Measurements from ENCODE around the gene SLC38A8.
A peak's percentile ranks its signal among the peaks of the same experiment; 100 is the strongest.

SLC38A8 gene

DNA sequence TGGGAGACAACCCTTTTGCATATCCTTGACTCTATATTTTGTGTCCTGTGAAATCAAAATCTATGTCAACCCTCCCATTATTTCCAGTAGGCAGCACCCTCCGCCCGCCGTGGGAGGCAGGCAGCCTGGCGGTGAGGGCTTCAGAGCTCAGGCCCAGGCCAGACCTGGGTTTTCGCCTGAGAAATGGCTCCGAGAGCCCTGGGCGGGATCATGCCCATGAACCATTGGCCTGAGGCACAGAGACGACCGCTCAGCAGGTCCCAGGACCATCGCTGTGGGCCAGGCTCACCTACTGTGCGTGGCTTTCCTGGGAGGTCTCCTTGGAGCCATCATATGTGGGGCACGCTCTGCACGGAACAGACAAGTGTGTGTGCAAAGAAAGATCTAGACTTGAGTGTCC is 6.3 kb upstream of the SLC38A8 start:
- no peak overlapping the region; the same call in 1 of the 2 replicates for H3K27ac ChIP-seq
- TF ChIP-seq ZFX (IDR thresholded peaks at IDR 0.05) = no peak
- TF ChIP-seq, protein P1, sequence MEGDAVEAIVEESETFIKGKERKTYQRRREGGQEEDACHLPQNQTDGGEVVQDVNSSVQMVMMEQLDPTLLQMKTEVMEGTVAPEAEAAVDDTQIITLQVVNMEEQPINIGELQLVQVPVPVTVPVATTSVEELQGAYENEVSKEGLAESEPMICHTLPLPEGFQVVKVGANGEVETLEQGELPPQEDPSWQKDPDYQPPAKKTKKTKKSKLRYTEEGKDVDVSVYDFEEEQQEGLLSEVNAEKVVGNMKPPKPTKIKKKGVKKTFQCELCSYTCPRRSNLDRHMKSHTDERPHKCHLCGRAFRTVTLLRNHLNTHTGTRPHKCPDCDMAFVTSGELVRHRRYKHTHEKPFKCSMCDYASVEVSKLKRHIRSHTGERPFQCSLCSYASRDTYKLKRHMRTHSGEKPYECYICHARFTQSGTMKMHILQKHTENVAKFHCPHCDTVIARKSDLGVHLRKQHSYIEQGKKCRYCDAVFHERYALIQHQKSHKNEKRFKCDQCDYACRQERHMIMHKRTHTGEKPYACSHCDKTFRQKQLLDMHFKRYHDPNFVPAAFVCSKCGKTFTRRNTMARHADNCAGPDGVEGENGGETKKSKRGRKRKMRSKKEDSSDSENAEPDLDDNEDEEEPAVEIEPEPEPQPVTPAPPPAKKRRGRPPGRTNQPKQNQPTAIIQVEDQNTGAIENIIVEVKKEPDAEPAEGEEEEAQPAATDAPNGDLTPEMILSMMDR (conservative IDR thresholded peaks at IDR 0.05) = no peak

DNA sequence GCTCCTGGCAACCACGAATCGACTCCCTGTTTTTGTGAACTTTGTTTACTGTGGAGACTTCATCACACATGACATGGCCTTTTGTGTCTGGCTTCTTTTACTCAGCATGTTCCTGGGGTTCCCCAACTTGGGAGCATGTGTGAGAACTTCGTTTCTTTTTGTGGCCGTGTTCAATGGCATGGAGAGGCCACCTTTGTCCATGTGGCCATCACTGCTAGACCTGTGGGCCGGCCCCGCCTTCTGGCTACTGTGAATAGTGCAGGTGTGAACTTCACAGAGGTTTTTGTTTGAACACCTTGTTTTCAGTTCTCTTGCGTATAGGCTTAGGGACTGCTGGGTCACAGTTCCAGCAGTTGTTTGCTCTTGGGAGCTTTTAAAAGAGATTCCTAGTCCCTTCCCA is 5.7 kb upstream of the SLC38A8 start:
- no peak overlapping the region for H3K27ac ChIP-seq
- TF ChIP-seq, protein P1 (conservative IDR thresholded peaks at IDR 0.05) = no peak; the same call in 1 of the 2 replicates

DNA sequence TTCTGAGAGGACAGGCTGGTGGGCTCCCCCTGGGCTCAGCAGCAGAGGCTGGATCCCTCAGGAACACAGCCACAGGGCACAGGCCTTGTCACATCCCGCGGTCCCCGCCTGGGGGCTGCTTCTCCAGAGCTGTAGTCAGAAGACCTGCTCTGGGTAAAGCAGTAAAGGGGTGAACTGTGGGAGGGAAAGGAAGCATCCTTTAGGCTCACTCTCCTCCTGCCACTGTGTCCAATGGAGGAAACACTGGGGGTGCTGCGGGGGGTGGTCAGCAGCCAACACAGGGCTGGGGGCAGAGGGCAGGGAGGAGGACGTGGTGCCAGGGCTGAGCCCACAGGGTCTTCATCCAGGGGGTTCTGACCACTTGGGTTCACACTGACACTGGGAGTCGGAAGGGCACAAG is 5.0 kb upstream of the SLC38A8 start:
- no peak for TF ChIP-seq ZFX (IDR thresholded peaks at IDR 0.05)
- TF ChIP-seq, protein P1 (conservative IDR thresholded peaks at IDR 0.05) = no peak
- no peak overlapping the region for H3K27ac ChIP-seq

DNA sequence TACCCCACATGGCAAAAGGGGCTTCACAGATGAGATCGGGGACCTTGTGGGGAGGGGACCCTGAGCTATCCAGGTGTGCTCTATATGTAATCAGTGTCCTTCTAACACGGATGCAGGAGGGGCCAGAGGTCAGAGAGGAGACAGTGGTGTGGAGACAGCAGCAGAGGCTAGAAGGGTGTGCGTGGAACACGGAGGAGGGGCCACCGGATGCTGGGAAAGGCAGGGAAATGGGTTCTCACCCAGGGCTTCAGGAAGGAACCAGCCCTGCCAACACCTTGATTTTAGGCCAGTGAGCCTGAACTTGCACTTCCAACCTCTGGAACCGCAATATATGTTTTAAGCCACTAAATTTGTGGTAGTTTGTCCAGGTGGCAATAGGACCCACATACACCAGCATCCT is 4.6 kb upstream of the SLC38A8 start:
- no peak for TF ChIP-seq ZFX (IDR thresholded peaks at IDR 0.05)
- TF ChIP-seq, protein P1 (conservative IDR thresholded peaks at IDR 0.05) = no peak
- no peak overlapping the region for H3K27ac ChIP-seq

DNA sequence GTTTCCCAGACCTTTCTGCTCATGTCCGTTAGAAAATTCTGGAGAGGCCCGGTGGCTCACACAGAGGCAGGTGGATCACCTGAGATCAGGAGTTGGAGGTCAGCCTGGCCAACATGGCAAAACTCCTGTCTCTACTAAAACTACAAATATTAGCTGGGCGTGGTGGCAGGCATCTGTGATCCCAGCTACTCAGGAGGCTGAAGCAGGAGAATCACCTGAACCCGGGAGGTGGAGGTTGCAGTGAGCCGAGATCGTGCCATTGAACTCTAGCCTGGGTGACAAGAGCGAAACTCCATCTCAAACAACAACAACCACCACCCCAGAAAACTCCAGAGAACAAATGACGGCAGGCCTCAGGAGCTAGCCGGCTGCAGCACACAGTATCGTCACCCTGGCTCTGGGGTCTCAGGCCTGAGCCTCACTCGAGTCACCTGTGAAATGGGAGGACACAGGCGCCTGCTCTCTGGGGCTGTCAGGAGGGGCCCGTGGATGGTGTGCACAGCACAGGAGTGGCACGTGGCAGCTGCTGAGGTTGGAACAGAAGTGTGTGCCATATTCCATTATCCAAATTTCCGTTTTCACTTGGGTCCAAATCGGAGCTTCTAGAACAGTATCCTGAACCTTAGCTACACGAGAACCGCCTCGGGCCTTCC is 3.3 kb upstream of the SLC38A8 start:
- TF ChIP-seq ZFX (IDR thresholded peaks at IDR 0.05) = no peak

DNA sequence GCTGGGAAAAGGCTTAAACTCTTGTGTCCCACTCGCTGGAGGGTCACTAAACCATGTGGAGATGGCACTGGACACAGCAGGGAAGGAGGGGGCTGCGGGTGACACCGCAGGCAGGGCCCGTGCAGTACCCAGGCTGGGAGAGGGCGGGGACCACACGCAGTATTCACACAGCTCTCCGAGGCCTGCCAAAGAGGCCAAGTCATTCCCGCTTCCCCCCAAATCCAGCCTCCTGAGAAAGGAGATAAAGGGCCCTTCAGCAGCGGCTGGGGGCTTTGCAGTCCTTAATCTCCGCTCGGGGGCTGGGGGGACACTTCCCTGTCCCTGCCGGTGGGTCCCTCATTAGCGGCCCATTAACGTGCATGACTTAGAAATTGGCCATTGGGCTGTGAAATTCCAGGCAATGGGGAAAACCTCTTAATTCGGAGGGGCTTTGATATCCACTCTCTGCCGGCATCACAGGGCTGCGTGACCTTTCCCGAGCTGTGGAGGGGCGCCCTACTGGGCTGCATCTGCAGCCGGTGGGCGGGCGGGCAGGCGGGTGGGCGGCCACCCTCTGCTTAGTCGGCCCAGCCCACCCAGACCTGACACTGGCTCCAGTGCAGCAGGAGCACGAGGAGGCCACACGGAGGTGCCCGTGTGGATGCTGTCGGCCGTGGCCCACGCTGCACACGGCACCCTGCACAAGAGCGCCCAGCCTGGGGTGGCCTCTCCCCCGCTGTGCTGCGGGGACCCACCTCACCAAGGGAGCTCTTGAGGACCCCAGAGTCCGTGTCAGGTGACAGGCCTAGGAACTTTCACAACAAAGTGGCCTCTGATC is 2.6 kb upstream of the SLC38A8 start:
- no peak overlapping the region for H3K27ac ChIP-seq
- TF ChIP-seq, protein P1 (conservative IDR thresholded peaks at IDR 0.05) = no peak
- TF ChIP-seq ZFX (IDR thresholded peaks at IDR 0.05) = no peak

More for the DNA sequence above, 3.3 kb upstream of the SLC38A8 start:
- H3K27ac ChIP-seq = no peak overlapping the region

DNA sequence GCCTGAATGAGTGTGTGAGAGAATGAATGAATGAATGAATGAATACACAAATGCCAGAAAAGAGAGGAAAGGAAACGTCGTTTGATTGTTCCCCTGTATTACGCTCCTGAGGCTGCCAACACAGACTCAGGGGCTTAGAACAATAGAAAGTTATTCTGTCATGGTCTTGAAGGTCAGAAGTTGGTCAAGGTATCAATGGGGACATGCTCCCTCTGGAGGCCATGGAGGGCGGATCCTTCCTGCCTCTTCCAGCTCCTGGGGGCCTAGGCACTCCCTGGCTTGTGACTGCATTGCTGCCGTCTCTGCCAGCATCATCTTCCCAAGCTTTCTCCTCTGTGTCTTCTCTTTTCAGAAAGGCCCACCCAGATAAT is 1.5 kb upstream of the SLC38A8 start:
- no peak for TF ChIP-seq ZFX (IDR thresholded peaks at IDR 0.05)
- TF ChIP-seq, protein P1 (conservative IDR thresholded peaks at IDR 0.05) = peak; percentile 50
- H3K27ac ChIP-seq = no peak overlapping the region
